HepG2 (cell line): ENCODE results near the gene IFRD1. TPM values are rescaled to one million over a fixed set of nuclear protein-coding genes. Genes with fewer than 3 reads are reported as not detected.

Experiments
- ADNP ChIP-seq: sonication (generic); formaldehyde crosslinking; IDR thresholded peaks from 2 replicates; pipeline ENCODE4 v1.4.0; 2020; ENCODE audit warnings: missing genetic modification reagents
- CEBPZ ChIP-seq: IDR thresholded peaks from 2 replicates; pipeline ENCODE4 v1.6.1; 2012; ENCODE audit warnings: low read length, improper control_type of control experiment
- CREB1 ChIP-seq, 2 experiments: fragments of 450-650 bp in 1 of 2; IDR thresholded peaks; 2 replicates each; pipeline ENCODE4 v1.6.1; 2016 to 2017; ENCODE audit warnings: control low read depth in 1 of 2, mild to moderate bottlenecking in 1 of 2, missing compliant biosample characterization in 1 of 2, missing genetic modification characterization in 1 of 2
- HIC2 ChIP-seq: sonication (generic); formaldehyde crosslinking; IDR thresholded peaks from 2 replicates; pipeline ENCODE4 v1.9.0; 2022; ENCODE audit warnings: low read depth, missing genetic modification reagents
- MAFG ChIP-seq: sonication (generic); formaldehyde crosslinking; IDR thresholded peaks from 2 replicates; pipeline ENCODE4 v1.5.1; 2020; ENCODE audit warnings: mild to moderate bottlenecking, missing genetic modification reagents
- MLXIP ChIP-seq: sonication (generic); formaldehyde crosslinking; IDR thresholded peaks from 2 replicates; pipeline ENCODE4 v1.9.0; 2021; ENCODE audit warnings: missing genetic modification reagents, borderline replicate concordance
- NFE2L1 ChIP-seq: sonication (generic); formaldehyde crosslinking; IDR thresholded peaks from 2 replicates; pipeline ENCODE4 v1.4.0; 2020; ENCODE audit warnings: missing genetic modification reagents, mild to moderate bottlenecking, borderline replicate concordance
- PLRG1 ChIP-seq: fragments of 450-650 bp; conservative IDR thresholded peaks from 2 replicates; pipeline ENCODE4 v1.6.1; 2016
- PREB ChIP-seq: sonication (generic); formaldehyde crosslinking; IDR thresholded peaks from 2 replicates; pipeline ENCODE4 v1.4.0; 2020; ENCODE audit warnings: missing genetic modification reagents
- REL ChIP-seq: sonication (generic); formaldehyde crosslinking; conservative IDR thresholded peaks from 2 replicates; pipeline ENCODE4 v1.8.0; 2022; ENCODE audit warnings: mild to moderate bottlenecking, missing genetic modification reagents, moderate library complexity
- SALL1 ChIP-seq: sonication (generic); formaldehyde crosslinking; IDR thresholded peaks from 2 replicates; pipeline ENCODE4 v1.8.0; 2022; ENCODE audit warnings: mild to moderate bottlenecking, missing genetic modification reagents
- SALL2 ChIP-seq: sonication (generic); formaldehyde crosslinking; IDR thresholded peaks from 2 replicates; pipeline ENCODE4 v1.8.1; 2023; ENCODE audit warnings: mild to moderate bottlenecking, missing genetic modification reagents, inconsistent platforms
- ZNF18 ChIP-seq: sonication (generic); formaldehyde crosslinking; IDR thresholded peaks from 2 replicates; pipeline ENCODE4 v1.8.0; 2022; ENCODE audit warnings: mild to moderate bottlenecking, missing genetic modification reagents; ENCODE audit not compliant: insufficient replicate concordance
- ZNF670 ChIP-seq: sonication (generic); formaldehyde crosslinking; IDR thresholded peaks from 2 replicates; pipeline ENCODE4 v1.8.0; 2022; ENCODE audit warnings: mild to moderate bottlenecking, missing genetic modification reagents, borderline replicate concordance
- ZNF674 ChIP-seq: sonication (generic); formaldehyde crosslinking; IDR thresholded peaks from 2 replicates; pipeline ENCODE4 v1.5.0; 2020; ENCODE audit warnings: low read depth, mild to moderate bottlenecking, missing genetic modification reagents
- ZSCAN22 ChIP-seq: sonication (generic); formaldehyde crosslinking; IDR thresholded peaks from 2 replicates; pipeline ENCODE4 v1.4.0; 2020; ENCODE audit warnings: mild to moderate bottlenecking, missing genetic modification reagents
- polyA plus RNA-seq, 8 experiments: library from polyadenylated mRNA; depleted of rRNA in 3 of 8; stranded (reverse) in 7 of 8; unstranded in 1 of 8; fragments of >200 nt; fragmentation: Illumina TruSeq in 4 of 8; extraction: Trizol in 4 of 8; gene quantifications; 2 replicates each; pipeline versions ENCODE4 v1.2.1 to v1.2.3, GENCODE V29; 2011 to 2016; ENCODE audit warnings: low read depth in 4 of 8, missing spikeins in 1 of 8, mixed read lengths in 1 of 8; ENCODE audit not compliant: insufficient read depth in 1 of 8
- total RNA-seq, 5 experiments: library from RNA; depleted of rRNA; stranded (reverse); fragments of >200 nt; fragmentation: Illumina TruSeq; extraction: Trizol; gene quantifications; 2 replicates each; pipeline ENCODE4 v1.2.3, GENCODE V29; 2016; ENCODE audit warnings: low read depth in 1 of 5

IFRD1 gene
- total and polyA plus RNA-seq, 2 of the 13 experiments (the other 11 are each of a cell fraction or from before 2014, with no cell fraction given): 50.9 to 55.5 TPM

- TF ChIP-seq MLXIP (peak; percentile 58; the same call in 1 of the 2 replicates), REL (CRISPR knock-in tag) (0 out of 2 replicates have a peak, but pooled peaks have one; percentile 55), SALL1 (CRISPR knock-in tag) (peak; percentile 71), ADNP (CRISPR knock-in tag) (no peak), NFE2L1 (CRISPR knock-in tag) (no peak), HIC2 (CRISPR knock-in tag) (peak; percentile 73), ZSCAN22 (CRISPR knock-in tag) (no peak), SALL2 (CRISPR knock-in tag) (peak; percentile 73; the same call in 1 of the 2 replicates), MAFG (CRISPR knock-in tag) (no peak), PLRG1 (no peak), CREB1 (IDR thresholded peaks at IDR 0.05) (peak; percentile 85), CREB1 (CRISPR knock-in tag; IDR thresholded peaks at IDR 0.05) (peak; percentile 44; the same call in 1 of the 2 replicates), ZNF674 (CRISPR knock-in tag) (0 out of 2 replicates have a peak, but pooled peaks have one; percentile 1), PREB (CRISPR knock-in tag) (no peak), ZNF18 (CRISPR knock-in tag) (no peak), ZNF670 (CRISPR knock-in tag) (no peak), CEBPZ (no peak)
Measured at GRCh38 chr7:112450807-112451761, 824 bp downstream of the IFRD1 start (continued).
